GM18868 (cell line): ENCODE measurements around the gene GPR42.

Experiments used
- ATAC-seq: cut with Tn5 transposase; IDR thresholded peaks from one replicate; pipeline ENCODE4 v1.9.1; 2021; ENCODE audit warnings: mild to moderate bottlenecking, moderate library complexity; ENCODE audit not compliant: unreplicated experiment

The GPR42 gene

DNA sequence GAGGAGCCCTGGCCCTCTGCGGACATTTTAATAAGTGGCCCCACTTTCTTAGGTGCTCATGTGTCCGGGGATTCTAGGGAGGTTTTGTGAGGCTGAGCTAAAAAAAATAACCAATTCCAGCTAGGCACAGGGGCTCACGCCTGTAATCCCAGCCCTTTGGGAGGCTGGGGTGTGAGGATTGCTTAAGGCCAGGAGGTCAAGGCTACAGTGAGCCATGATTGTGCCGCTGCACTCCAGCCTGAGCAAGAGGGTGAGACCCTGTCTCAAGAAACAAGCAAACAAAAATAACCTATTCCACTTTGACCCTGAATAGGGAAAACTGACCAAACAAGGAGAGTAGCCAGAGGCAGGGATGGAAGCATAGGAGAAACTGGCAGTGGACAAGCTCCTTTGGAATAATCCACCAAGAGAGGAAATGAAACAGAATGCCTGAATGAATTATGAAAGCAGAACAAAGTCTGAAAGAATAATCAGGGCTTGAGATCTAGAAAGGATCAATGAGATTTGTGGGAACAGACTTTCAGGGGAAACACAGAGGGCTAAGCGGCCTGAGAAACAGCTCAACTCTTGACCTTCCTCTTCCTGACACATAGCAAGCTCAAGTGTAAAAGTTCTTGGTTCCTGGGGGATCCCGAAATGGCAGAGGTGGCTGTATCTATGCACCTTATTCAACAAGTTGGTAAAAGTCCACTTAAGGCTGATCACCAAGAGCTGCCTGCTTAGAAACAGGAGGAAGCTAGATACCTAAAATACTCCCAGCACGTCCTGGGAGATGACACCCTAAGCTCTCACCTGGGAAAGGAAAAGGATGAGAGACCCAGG, 47.1 kb downstream of the GPR42 start:
- no peak for ATAC-seq

GRCh38 chr19:35419046-35419445, 48.2 kb downstream of the GPR42 start:
- no peak for ATAC-seq

DNA sequence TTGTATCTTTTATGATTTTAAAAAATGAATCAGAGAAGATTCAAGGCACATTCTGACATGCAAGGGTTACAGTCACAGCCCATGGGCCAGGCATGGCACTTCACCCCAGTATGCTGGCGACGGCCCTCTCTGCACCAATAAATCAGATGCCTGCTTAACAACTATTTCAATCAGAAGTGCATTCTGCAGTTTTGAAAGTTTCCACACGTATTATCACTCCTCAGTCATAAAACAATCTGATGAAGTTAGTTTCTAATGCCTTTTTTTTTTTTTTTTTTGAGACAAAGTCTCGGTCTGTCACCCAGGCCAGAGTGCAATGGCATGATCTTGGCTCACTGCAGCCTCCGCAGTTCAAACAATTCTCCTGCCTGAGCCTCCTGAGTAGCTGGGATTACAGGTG, 48.9 kb downstream of the GPR42 start:
- ATAC-seq, result no peak

GRCh38 chr19:35421362-35421761, 50.5 kb downstream of the GPR42 start:
- no peak for ATAC-seq
